GM23248 (cell line): ENCODE data around the gene CNTN2. TPM values are rescaled to one million over a fixed set of nuclear protein-coding genes. Genes with fewer than 3 reads are reported as not detected.

Source experiments
- DNase-seq: peaks from one replicate; pipeline ENCODE4 v3.0.0-alpha.2; 2015
- H2AFZ ChIP-seq: fragments of 200-600 bp; sonication (generic); 2 replicates; pipeline ENCODE4 v1.6.1; 2016; ENCODE audit warnings: antibody characterized with exemption
- H3F3A ChIP-seq: fragments of 200-600 bp; sonication (generic); 2 replicates; pipeline ENCODE4 v1.6.1; 2016; ENCODE audit warnings: mild to moderate bottlenecking, antibody characterized with exemption, mixed run types; ENCODE audit not compliant: insufficient read depth
- H3K27ac ChIP-seq: fragments of 200-600 bp; sonication (generic); 2 replicates; pipeline ENCODE4 v1.5.1; 2016; ENCODE audit warnings: mild to moderate bottlenecking
- H3K27me3 ChIP-seq: fragments of 200-600 bp; sonication (generic); replicated peaks from 2 replicates; pipeline ENCODE4 v1.6.1; 2016; ENCODE audit warnings: mild to moderate bottlenecking; ENCODE audit not compliant: insufficient read depth
- H3K36me3 ChIP-seq: fragments of 200-600 bp; sonication (generic); 2 replicates; pipeline ENCODE4 v1.6.1; 2016; ENCODE audit warnings: low read depth, mild to moderate bottlenecking
- H3K4me1 ChIP-seq: fragments of 200-600 bp; sonication (generic); 2 replicates; pipeline ENCODE4 v1.6.1; 2016; ENCODE audit warnings: mild to moderate bottlenecking; ENCODE audit not compliant: insufficient read depth
- H3K4me2 ChIP-seq: fragments of 200-600 bp; sonication (generic); one replicate; pipeline ENCODE4 v1.6.1; 2016; ENCODE audit warnings: mild to moderate bottlenecking; ENCODE audit not compliant: unreplicated experiment
- H3K4me3 ChIP-seq: fragments of 200-600 bp; sonication (generic); 2 replicates; pipeline ENCODE4 v1.5.1; 2016; ENCODE audit warnings: mild to moderate bottlenecking
- H3K79me2 ChIP-seq: fragments of 200-600 bp; sonication (generic); 2 replicates; pipeline ENCODE4 v1.6.1; 2016; ENCODE audit warnings: mild to moderate bottlenecking; ENCODE audit not compliant: insufficient read depth
- H3K9ac ChIP-seq: fragments of 200-600 bp; sonication (generic); 2 replicates; pipeline ENCODE4 v1.6.1; 2016; ENCODE audit warnings: mild to moderate bottlenecking
- H3K9me2 ChIP-seq: fragments of 200-600 bp; sonication (generic); 2 replicates; pipeline ENCODE4 v1.6.1; 2016; ENCODE audit warnings: mixed run types, mild to moderate bottlenecking, moderate library complexity; ENCODE audit not compliant: insufficient read depth
- H3K9me3 ChIP-seq: fragments of 200-600 bp; sonication (generic); one replicate; pipeline ENCODE4 v1.6.1; 2017; ENCODE audit warnings: low read depth
- H4K20me1 ChIP-seq: fragments of 200-600 bp; sonication (generic); 2 replicates; pipeline ENCODE4 v1.6.0; 2016; ENCODE audit not compliant: insufficient read depth
- EZH2 ChIP-seq: fragments of 200-600 bp; sonication (generic); IDR thresholded peaks from 2 replicates; pipeline ENCODE4 v1.6.1; 2018; ENCODE audit warnings: antibody characterized with exemption, mild to moderate bottlenecking; ENCODE audit not compliant: insufficient read depth, poor library complexity, severe bottlenecking
- EZH2phosphoT487 ChIP-seq: fragments of 200-600 bp; sonication (generic); IDR thresholded peaks from 2 replicates; pipeline ENCODE4 v1.6.1; 2018; ENCODE audit warnings: antibody characterized with exemption, moderate library complexity, mild to moderate bottlenecking, low read depth; ENCODE audit not compliant: insufficient read depth
- WGBS, 2 experiments: methylation state at CpG; one replicate each; pipeline ENCODE4 v1.1.6; 2015 to 2017; ENCODE audit warnings: low lambda C conversion rate in 2 of 2, low coverage in 1 of 2; ENCODE audit errors: missing lambda C conversion rate in 2 of 2; 5-methylcytosine and 5-hydroxymethylcytosine counted together
- in situ Hi-C: fragments of 300-500 bp; cut with MboI; formaldehyde crosslinking; loops from 2 replicates; pipeline ENCODE4 v1.15.0; 2020
- polyA plus RNA-seq: library from polyadenylated mRNA; unstranded; fragments of >200 nt; fragmentation: Nextera tagmentation; extraction: Ambion mirVana; gene quantifications from 2 replicates; pipeline ENCODE4 v1.2.1, GENCODE V29; 2016
- total RNA-seq: library from RNA; depleted of rRNA; stranded (reverse); fragments of >200 nt; shearing (Covaris generic); gene quantifications from 2 replicates; pipeline ENCODE4 v1.2.3, GENCODE V29; 2014

CNTN2 gene
- total and polyA plus RNA-seq, 2 experiments from 2014 or later = not detected

DNA sequence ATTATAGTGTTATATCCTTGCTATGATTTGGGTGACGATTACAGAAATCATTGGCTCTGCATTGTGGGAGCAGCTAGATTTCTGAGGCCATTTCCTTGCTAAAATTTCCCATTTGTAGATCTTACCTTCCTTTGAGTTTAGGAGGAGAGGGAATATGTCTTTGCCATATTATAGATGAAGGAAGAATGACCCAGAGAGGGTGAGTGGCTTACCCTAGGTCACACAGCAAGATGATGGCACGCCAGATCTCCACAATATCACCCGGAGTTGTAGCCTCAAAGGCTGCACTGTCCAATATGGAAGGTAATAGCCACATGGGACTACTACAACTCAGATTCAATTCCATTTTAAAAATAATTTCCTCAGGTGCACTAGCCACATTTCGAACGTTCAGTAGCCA is 10.3 kb downstream of the CNTN2 start:
- no peak overlapping the region for H3K4me3 ChIP-seq
- no peaks in the 10 kb centered on the region for H3K9me2 ChIP-seq
- no peak overlapping the region for H3K9ac ChIP-seq
- no peak for DNase-seq
- H3K36me3 ChIP-seq = no peaks in the 10 kb centered on the region
- in situ Hi-C loops = no loop called here
- no peak overlapping the region for H3K27ac ChIP-seq
- H3K79me2 ChIP-seq = no peaks in the 10 kb centered on the region
- H3F3A ChIP-seq = no peaks in the 10 kb centered on the region
- no peak for TF ChIP-seq EZH2phosphoT487
- no peak for TF ChIP-seq EZH2
- no peak overlapping the region for H3K4me2 ChIP-seq
- no peaks in the 10 kb centered on the region for H3K4me1 ChIP-seq
- 76 to 86% methylated on average over 5 of the region's 5 CpGs for WGBS, 2 experiments
- peaks cover 40% of the 10 kb centered on the region for H3K27me3 ChIP-seq
- no peak overlapping the region for H2AFZ ChIP-seq
- no peaks in the 10 kb centered on the region for H4K20me1 ChIP-seq
- no peaks in the 10 kb centered on the region for H3K9me3 ChIP-seq

DNA sequence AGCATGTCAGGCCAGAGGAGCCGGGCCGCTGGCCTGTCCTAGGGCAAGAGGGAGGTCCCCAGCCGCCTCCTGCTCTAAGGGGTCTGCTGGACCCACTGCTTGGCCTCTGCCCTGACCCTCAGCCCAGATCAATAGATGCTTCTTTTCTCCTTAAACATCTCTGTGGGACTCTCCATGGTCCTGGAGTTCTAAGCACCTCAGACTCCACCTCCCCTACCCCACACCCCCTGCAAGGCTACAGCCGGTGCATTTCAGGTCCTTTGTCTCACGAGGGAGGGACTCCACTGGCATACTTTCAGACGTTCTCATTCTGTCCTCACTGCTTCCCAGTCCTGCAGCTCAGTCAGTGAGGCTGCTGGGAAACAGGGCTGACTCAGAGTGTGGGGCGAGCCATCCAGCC is 11.0 kb downstream of the CNTN2 start:
- no peaks in the 10 kb centered on the region for H4K20me1 ChIP-seq
- H3K36me3 ChIP-seq = no peaks in the 10 kb centered on the region
- H3K27ac ChIP-seq = no peak overlapping the region
- H3K79me2 ChIP-seq = no peaks in the 10 kb centered on the region
- TF ChIP-seq EZH2phosphoT487 (no peak), EZH2 (no peak)
- H3K9me2 ChIP-seq = no peaks in the 10 kb centered on the region
- no peaks in the 10 kb centered on the region for H3K9me3 ChIP-seq
- no peaks in the 10 kb centered on the region for H3F3A ChIP-seq
- no peak overlapping the region for H3K9ac ChIP-seq
- DNase-seq = peak; percentile 32
- in situ Hi-C loops = no loop called here
- peaks cover 37% of the 10 kb centered on the region for H3K27me3 ChIP-seq
- no peaks in the 10 kb centered on the region for H3K4me1 ChIP-seq
- no peak overlapping the region for H3K4me3 ChIP-seq
- 42 to 46% methylated on average over 7 of the region's 7 CpGs for WGBS, 2 experiments
- H3K4me2 ChIP-seq = no peak overlapping the region
- no peak overlapping the region for H2AFZ ChIP-seq

DNA sequence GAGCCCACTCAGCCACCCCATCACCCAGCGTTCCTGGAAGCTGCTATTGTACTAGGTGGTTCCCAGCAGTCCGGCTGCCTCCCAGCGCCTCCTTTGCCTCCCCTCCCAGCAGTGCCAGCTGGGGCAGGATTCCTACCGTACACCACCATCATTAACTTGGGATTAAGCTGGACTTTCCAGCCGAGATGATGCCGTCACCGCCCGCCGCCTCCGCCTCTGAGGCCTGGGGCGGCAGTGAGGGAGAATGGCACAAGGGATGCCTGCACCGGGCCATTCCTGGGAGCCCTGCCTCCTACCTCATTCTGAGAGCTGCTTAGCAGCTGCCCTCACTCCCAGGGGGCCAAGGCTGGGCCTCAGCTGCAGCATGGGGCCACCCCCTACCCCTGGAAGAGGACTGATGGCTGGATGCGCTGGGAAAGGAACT is 13.2 kb downstream of the CNTN2 start:
- Histone ChIP-seq H2AFZ (no peak overlapping the region), H3K79me2 (no peaks in the 10 kb centered on the region), H4K20me1 (no peaks in the 10 kb centered on the region), H3K9me2 (no peaks in the 10 kb centered on the region), H3K4me1 (no peaks in the 10 kb centered on the region), H3F3A (no peaks in the 10 kb centered on the region), H3K27me3 (peaks cover 28% of the 10 kb centered on the region), H3K4me3 (no peak overlapping the region), H3K9me3 (no peaks in the 10 kb centered on the region), H3K27ac (no peak overlapping the region), H3K4me2 (no peak overlapping the region), H3K36me3 (no peaks in the 10 kb centered on the region), H3K9ac (no peak overlapping the region)
- 82% methylated on average over 13 of the region's 13 CpGs for WGBS, 2 experiments
- no peak for DNase-seq
- in situ Hi-C loops = no loop called here
- TF ChIP-seq EZH2 (no peak), EZH2phosphoT487 (no peak)

DNA sequence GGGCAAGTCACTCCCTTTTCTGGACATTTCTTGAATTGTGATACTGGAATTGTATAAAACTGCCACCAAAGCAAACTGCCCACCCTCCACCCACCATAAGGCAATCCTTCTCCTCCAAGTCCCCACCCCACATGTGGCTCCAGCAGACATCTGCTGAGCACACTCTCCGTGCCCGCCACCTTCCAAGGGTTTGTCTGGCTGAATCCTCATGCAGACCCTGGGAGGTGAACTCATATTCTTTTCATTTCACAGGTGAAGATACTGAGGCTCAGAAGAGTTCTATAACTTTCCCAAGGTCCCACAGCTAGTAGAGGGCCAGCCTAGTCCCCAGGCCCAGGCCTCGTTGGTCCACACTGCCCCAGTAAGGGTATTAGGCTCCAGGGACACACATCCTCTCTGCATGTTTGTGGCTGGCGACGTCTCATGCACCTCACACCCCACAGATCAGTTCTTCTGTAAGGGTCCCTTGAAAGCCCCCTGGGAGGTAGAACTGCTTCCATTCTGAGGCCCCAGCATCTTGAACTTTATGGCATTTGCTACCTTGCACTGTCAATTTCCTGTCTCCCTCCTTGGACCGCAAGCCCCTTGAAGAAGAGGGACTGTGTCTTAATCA is 14.1 kb downstream of the CNTN2 start:
- no peak overlapping the region for H2AFZ ChIP-seq
- no peak overlapping the region for H3K4me3 ChIP-seq
- H3F3A ChIP-seq = no peaks in the 10 kb centered on the region
- H3K4me2 ChIP-seq = no peak overlapping the region
- H3K9me3 ChIP-seq = no peaks in the 10 kb centered on the region
- in situ Hi-C loops = no loop called here
- peaks cover 22% of the 10 kb centered on the region for H3K27me3 ChIP-seq
- H3K36me3 ChIP-seq = no peaks in the 10 kb centered on the region
- no peaks in the 10 kb centered on the region for H3K79me2 ChIP-seq
- DNase-seq = no peak
- no peaks in the 10 kb centered on the region for H3K9me2 ChIP-seq
- WGBS, 2 experiments = 90 to 91% methylated on average over 6 of the region's 6 CpGs
- TF ChIP-seq EZH2 (no peak), EZH2phosphoT487 (no peak)
- no peaks in the 10 kb centered on the region for H3K4me1 ChIP-seq
- no peak overlapping the region for H3K27ac ChIP-seq
- H3K9ac ChIP-seq = no peak overlapping the region
- H4K20me1 ChIP-seq = no peaks in the 10 kb centered on the region
